NCI-H1092 treated with DMSO at 0.1 percent for 48 hours (cell line): ENCODE data around the gene ZNF316.
"Not testable (repeated sequence)": the region's sequence is repeated elsewhere in the genome, so short reads cannot be mapped to it uniquely, and the experiment has no call there.

Source experiments
- DNase-seq: peaks from one replicate; lab custom pipeline; 2025; lab: John Stamatoyannopoulos, UW

Gene ZNF316

DNA sequence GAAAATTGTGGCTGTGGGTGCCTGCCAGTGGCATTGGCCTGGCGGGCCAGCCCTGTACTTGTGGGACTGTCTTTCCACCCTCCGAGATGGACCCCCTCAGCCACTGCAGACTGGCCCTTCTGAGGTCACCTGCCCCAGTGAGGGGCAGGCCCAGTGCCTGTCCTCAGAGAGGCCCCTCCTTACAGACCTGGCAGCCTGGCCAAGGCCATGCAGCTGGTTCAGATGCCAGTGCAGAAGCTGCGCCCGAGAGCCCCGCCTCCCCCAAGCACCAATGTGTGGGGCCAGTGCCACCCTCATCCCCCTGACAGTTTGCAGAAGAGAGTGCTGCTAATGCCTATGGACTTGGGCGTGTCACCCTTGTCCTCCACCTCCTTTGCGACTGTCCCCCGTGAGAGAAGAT is 10.0 kb downstream of the ZNF316 start:
- DNase-seq: no peak

DNA sequence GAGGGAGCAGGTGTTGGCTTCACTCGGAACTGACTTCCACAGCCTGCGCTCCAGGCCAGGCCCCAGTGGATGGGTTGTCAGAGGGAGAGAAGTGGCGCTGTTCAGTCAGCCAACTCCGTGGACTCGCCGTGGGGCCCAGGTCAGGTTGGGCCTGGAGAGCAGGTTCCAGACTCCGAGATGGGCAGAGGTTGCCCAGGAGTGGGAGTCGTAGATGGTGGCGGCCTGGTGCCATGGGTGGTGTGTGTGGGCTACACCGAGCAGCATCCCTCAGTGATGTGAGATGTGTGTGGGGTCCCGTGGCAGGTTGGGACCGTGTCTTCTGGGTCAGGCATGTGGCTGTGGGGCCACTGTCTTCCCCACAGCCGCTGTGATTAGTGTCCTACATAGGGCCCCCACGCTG is 10.4 kb downstream of the ZNF316 start:
- DNase-seq: no peak

DNA sequence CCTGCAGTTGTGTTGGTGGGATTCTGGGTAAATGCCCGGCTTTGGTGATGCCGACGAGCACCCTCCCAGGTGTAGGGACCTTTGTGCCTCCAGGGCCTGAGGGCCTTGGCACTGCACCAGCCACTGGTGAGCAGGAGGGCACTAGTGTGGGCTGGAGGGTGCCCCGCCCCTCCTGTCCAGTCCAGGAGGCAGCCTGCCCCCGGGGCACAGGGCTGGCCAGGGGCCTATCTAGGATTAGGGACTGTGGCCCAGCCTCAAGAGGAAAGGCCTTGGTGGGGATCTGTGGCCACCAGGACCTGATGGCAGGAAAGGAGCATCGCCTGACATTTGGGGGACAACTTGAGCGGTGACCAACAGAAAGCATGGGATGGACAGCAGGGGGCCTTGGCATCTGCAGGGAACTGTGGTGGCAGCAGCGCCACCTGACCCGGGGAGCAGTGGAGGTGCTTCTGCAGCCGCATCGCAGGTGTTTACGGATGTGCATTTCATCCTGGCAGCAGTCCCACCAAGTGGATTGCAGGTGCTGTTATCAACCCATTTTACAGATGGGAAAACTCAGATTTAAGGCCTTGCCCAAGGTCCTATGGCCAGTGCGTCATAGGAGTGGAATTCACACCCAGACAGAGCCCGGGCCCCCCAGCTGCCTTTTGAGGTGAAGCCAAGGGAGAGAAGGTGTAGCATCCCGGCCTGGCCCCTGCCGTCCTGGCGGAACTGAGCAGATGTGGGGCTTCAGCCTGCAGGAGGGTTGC is 11.1 kb downstream of the ZNF316 start:
- DNase-seq: no peak

DNA sequence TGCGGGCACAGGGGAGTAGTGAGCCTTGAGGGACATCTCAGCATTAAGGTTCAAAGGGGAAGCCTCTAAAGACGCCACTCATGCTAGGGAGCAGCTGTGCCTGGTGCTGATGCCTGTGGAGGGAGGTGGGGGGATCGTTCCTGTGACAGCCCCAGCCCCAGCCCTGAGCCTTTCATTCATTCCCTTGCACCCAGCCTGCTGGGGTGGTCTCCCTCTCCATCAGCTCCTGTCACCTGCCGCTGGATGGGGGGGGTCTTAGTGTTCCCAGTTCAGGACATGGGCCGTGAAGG is 11.6 kb downstream of the ZNF316 start:
- no peak for DNase-seq

DNA sequence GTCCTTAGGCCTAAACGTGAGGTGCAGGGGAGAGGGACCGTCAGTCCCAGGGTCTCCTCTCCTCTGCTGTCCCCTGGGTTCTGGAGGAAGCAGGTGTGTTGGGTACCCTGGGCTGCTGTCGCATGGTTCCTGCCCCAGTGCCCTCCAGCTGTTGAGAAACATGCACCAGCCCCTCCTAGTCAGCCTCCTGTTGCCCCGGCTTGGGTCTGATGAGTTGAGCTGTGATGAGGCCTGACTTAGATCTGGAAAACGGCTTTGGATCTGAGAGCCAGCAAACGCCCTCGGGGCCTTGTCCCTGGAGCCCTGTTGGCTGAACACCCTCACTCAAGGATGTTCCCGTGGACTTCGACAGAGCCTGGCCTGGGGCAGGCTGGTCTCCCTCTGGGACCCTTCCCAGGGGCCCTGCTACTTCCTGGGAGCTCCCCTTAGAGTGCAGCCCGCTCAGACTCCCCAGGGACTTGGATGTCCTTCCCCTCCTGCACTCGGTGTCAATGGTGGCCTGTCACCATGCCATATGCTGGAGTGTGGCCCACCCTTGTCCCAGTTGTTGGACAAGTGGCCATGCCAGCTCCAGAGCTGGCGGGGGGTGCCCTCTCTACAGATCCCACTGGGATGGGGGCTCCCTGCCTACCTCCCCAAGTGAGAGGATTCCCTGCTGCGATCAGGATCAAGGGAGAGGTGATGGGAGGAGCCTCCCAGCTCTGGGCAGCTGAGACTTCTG is 12.3 kb downstream of the ZNF316 start:
- no peak for DNase-seq

DNA sequence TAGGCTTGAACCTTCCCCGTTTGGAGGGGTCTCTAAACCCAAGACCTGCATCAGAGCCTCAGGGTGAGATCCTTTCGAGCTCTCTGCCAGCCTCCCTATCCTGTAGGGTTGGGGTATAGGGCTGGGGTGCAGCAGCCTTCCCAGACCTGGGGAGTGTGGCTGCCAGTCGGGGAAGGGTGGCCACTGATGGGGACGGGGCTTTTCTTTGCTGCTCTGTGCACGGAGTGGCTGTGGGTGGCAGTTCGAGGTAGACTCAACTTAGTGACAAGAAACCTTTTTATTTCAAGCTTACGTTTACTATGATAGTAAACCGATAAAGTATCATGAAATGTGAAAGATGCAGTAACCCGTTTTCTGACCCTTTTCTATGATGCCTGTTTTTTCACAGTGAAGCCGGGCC is 13.0 kb downstream of the ZNF316 start:
- no peak for DNase-seq

DNA sequence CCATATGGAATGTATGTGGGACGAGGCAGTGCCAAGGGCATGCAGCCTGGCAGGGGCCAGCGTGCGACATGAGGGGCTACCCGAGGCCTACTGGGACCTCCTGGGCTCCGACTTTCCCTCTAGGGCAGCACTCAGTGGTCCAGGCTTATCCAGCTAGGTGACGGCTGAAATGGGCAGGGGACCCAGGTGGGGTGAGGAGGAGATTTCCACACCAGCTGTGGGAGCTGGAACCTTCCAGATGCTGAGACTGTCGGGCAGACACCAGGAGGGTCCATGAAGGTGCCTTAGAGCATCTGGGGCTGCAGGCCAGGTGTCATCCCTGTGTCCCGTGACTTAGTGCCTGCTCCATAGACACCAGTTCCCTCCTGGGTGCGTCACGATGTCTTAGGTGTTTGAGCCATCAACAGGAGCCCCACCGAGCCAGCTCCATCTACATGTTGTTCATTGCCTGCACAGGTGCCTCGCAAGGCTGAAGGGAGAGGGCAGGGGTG is 13.4 kb downstream of the ZNF316 start:
- no peak for DNase-seq

DNA sequence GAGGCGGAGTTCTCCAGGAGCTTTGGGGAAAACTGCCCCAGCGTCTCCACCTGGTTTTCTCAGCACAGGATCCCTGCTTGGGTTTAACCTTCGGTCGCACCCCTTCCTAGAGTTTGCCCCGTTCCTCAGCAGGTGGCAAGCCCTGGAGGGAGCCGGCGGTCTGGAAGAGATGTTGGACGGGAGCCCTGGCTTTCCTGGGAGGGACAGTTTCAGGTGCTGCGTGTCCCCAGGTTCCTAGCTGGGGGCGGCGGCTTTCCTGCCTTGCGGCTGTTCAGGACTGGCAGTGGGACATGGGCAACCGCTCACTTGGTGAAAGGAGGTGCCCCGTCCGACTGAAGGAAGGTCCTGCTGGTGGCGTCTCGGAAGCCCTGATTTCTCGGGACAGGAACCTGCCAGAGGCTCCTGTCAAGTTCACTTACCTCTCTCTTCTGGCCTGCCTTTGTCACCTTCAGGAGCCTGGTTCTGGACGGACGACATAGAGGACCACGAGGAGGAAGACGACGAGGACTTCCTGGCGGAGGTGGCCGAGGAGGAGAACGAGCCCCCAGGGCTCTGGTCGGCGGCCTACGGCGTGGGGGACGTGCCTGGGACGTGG is 14.8 kb downstream of the ZNF316 start:
- DNase-seq: no peak

DNA sequence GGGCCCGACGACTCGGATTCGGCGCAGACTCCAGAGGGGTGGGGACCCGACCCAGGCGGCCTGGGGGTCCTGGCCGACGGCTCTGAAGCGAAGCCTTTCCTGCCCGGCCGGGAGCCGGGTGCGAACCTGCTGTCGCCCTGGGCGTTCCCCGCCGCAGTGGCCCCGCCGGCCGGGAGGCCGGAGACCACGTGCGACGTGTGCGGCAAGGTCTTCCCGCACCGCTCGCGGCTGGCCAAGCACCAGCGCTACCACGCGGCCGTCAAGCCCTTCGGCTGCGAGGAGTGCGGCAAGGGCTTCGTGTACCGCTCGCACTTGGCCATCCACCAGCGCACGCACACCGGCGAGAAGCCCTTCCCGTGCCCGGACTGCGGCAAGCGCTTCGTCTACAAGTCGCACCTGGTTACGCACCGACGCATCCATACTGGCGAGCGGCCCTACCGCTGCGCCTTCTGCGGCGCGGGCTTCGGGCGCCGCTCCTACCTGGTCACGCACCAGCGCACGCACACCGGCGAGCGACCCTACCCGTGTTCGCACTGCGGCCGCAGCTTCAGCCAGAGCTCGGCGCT is 15.4 kb downstream of the ZNF316 start:
- no peak for DNase-seq

DNA sequence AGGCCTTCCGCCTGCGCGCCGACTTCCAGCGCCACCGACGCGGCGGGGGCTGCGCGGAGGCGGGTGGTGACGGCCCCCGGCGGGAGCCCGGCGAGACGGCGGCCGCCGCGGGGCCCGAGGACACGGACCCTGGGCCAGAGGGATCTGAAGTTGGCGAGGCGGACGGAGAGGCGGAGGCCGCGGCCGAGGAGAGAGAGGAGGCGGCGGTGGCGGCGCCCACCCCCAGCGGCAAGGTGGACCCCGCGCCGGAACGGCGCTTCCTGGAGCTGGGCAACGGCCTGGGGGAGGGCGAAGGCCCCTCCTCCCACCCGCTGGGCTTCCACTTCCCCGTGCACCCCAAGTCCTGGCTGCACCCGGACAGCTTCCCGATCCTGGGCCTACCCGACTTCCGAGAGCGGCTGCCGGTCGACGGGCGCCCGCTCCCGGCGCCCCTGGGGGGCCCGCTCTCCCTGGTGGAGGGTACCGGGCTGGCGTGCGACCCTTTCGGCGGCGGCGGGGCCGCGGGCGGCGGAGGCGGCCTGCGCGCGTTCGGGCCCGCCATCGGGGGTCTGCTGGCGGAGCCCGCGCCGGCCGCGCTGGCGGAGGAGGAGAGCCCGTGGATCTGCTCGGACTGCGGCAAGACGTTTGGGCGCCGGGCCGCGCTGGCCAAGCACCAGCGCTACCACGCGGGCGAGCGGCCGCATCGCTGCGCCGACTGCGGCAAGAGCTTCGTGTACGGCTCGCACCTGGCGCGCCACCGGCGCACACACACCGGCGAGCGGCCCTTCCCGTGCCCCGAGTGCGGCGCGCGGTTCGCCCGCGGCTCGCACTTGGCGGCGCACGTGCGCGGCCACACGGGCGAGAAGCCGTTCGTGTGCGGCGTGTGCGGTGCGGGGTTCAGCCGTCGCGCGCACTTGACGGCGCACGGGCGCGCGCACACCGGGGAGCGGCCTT is 16.2 kb downstream of the ZNF316 start:
- no peak for DNase-seq

DNA sequence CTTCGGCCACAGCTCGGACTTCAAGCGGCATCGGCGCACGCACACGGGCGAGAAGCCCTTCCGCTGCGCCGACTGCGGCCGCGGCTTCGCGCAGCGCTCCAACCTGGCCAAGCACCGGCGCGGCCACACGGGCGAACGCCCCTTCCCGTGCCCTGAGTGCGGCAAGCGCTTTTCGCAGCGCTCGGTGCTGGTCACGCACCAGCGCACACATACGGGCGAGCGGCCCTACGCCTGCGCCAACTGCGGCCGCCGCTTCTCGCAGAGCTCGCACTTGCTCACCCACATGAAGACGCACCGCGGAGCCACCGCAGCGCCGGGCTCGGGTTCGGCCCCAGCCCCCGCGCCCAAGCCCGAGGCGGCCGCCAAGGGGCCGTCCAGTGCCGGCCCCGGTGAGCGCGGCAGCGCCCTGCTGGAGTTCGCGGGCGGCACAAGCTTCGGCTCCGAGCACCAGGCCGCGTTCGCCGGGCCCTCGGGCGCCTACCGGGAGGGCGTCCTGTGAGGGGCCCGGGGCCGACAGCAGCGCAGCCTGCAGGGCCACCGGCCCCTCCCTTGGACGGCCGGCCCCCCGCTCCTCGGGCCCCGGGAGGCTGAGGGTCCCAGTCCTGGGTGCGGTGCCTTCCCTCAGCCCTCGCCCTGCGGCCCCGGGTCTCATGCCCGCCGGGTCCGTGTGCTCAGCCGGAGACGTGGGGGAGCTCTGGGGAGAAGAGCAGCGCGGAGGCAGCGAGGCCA is 17.2 kb downstream of the ZNF316 start:
- DNase-seq: no peak

DNA sequence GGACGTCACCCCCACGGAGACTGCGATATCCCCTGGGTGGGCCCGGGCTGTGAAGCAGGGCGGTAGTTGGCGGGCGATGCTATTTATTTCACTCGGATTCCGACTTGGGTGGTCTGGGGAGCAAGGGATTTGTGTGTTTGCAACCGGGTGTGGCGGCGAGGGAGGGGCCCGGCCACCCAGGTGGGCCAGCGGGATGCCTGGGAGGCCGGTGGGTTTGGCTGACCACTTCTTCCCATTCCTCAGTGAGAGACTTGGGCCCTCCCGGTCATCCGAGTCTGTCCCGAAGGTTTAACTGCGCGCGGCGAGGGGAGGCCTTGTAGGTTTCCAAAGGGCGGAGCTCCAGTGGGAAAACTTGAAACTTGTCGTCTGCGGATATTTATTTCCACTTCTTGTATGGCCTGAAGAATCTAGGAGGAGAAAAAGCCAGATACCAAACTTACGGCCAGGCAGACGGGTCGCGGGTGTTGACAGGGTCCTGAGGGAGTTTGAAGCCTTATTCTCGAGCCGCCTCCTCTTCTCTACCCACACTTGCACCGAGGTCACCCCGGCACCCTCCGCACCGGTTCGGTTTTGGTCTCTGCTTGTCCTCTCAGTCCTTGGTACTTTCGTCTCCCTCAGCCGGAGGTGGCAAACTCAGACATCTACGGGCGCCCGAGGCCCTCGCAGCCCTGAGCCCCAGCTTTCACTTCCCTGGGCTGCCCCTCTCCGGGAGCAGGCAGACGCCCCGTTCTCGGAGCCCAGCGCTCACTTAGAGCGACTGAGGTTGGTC is 17.9 kb downstream of the ZNF316 start:
- no peak for DNase-seq

DNA sequence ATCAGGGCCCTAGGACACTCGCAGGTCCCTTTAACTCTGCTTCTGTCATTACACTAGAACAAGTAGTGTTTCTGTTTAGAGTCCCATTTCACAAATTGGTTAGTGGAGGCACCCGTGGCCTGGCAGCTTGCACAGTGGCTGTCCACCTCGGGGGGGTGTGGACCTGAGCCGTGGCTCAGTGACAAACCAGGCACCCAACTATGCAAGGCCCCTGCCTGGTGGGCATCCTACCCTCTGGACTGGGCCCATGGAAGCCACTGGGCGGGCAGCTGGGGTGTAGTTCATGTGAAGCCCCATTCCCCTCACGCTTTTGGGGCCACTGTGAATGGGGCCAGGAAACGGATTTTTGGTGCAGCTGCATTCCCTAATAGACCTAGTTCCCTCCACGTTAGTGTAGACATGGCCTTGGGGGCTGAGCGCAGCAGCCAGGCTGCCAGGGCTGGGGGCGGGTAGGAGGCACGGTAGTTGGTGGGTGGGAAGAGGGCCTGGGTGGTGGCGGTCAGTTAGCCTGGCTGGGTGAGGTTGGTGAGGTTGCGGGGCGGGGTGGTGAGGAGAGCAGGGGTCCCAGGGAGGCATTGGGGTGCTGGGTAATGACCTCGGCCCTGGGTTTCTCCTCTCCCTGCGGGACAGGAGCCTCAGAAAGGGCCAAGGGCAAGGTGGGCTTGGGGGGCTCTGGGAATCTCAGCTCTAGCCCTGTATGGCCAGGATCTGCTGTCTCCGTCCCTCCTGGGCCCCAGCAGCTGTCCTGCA is 18.7 kb downstream of the ZNF316 start:
- no peak for DNase-seq

DNA sequence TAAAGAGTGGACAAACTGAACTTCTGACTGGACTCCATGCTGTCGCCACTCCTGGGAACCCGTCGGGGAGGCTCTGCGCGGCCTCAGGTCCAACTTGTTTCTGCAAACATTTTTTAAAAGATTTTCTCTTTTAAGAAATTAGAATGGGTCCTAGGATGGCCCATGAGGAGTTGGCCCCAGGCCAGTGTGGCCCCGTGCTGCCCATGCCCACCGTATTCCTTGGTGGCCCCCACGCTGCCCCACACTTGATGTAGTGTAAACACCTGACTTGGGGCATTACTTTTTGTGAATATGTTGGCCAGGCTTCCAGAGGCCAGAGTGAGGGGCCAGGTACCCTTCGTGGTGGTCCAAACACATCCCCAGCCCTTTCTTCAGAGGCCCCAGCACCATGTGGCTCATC is 19.3 kb downstream of the ZNF316 start:
- no peak for DNase-seq

DNA sequence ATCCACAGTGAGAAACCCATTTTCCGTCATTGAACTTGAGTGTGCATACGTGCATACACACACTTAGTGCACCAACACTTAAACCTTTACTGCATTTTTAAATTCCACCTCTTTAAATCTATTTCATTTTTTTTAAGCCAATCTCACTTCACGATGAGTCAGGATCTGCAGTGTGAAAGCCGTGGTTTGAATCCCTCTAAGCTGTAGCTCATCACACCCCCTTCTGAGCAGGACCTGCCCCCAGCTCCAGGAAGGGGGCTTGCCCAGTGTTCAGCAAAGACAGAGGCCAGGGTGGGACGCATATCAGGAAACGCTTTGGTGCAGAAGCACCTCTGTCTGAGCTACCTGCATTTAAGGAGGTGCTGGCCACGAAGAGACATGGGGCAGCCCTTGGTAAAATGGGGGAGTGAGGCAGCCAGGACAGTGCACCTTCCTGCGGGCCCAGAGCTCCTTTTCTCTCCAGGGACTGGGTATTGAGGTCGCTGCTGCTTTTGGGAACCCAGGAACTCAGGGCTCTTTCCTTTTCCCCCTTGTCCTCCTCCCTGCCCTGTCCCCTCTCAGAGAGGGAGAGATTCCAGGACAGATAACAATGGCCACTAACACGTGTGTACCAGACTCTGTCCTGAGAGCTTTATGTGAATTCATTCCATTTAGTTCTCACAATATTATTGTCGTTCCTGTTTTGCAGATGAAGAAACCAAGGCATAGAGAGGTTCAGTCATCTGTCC is 21.7 kb downstream of the ZNF316 start:
- DNase-seq: no peak

DNA sequence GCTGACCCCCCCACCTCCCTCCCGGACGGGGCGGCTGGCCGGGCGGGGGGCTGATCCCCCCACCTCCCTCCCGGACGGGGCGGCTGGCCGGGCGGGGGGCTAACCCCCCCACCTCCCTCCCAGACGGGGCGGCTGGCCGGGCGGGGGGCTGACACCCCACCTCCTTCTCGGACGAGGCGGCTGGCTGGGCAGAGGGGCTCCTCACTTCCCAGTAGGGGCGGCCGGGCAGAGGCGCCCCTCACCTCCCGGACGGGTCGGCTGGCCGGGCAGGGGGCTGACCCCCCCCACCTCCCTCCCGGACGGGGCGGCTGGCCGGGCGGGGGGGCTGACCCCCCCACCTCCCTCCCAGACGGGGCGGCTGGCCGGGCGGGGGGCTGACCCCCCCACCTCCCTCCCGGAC is 33.7 kb downstream of the ZNF316 start:
- not testable (repeated sequence) for DNase-seq

DNA sequence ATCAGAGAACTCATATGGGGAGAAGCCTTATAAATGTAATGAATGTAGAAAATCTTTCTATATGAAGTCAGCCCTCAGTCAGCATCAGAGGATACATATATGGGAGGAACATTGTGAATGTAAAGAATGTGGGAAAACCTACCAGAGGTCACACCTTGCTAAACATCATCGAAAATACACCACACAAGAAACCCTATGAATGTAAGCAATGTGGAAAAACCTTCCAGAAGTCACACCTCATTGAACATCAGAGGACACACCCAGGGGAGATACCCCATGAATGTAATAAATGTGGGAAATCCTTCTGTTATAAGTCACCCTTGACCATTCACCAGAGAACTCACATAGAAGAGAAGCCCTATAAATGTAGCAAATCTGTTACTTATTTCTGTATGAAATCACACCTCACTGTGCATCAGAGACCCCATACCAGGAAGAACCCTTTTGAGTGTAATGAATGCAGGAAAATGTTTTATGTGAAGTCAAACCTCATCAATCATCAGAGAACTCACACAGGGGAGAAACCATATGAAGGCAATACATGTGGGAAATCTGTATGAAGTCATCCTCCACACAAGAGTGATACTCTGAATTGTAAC is 38.8 kb downstream of the ZNF316 start:
- DNase-seq: no peak

DNA sequence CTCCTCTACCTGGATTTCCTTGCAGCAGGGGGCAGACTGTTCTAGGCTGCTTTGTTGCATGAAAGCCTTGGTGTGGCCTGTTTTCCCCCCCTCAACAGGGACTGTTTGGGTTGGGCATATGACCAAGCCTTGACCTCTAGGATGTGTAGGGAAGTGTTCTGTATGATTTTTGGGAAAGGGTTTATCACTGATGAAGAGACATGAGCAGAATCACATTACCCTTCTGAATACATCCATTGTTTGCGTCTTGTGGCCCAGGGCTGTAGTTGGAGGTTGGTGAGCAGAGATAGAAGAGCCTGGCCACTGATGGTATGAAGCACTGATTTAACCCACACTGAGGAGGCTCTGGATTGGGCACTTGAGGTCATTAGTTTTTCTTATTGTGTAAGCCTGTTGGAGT is 43.0 kb downstream of the ZNF316 start:
- no peak for DNase-seq

DNA sequence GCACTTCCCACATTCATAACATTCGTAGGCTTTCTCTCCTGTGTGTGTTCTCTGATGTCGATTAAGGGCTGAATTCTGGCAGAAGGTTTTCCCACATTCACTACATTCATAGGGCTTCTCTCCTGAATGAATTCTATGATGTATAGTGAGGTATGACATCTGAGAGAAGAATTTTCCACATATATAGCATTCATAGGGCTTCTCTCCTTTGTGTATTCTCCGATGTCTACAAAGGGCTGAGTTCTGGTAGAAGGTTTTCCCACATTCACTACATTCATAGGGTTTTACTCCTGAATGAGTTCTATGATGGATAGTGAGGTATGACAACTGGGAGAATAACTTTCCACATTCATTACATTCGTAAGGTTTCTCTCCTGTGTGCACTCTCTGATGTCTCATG is 54.0 kb downstream of the ZNF316 start:
- DNase-seq: no peak
